ENCODE results near the gene GPR150. TPM values are rescaled to one million over a fixed set of nuclear protein-coding genes. Genes with fewer than 3 reads are reported as not detected.

Gene GPR150
- total and polyA plus RNA-seq, 2 of the 4 experiments (the other 2 are of a cell fraction), result under 0.01 to 0.10 TPM

DNA sequence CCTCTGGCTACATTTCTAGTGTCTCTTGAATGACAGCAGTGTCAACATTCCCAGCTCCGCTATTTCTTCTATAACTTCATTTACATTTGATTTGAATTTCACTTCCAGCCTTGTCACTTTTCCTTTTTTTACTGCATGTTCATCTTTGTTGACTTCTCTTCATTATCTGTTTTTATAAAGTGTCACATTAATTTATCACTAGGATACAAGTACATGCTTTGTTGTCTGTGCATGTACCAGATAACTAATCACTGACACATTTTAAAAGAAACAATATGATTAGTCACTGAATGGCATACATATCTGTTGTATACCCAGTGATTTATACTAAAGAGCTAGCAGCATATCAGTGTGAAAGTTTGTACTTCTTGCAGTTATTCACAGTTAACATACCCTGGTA lies 35.9 kb upstream of the GPR150 start:
- no peak overlapping the region for H3K56ac ChIP-seq (ENCODE audit: extremely low read depth, insufficient read depth, low read length)
- no peak for DNase-seq
- H3K9me3 ChIP-seq (ENCODE audit: control insufficient read depth, insufficient read depth, low read length), result no peaks in the 10 kb centered on the region
- no peak overlapping the region for H3K18ac ChIP-seq (ENCODE audit: low read depth, low read length)
- ChIA-PET POLR2A (ENCODE audit: unreplicated experiment) (no interaction called here), CTCF (interaction anchor here (1.4 kb wide), 1 partner anchor 13 kb away, joined by 4 read pairs; no protein-coding TSS in a partner anchor)
- H2AK9ac ChIP-seq (replicated peaks; ENCODE audit: low read depth, low read length, poor library complexity), result no peak overlapping the region
- dilution Hi-C loops (cut with HindIII; ENCODE audit: low sequenced_read_pairs, unreplicated experiment) (no loop called here), intact Hi-C loops (cut with micrococcal nuclease) (no loop called here), in situ Hi-C loops (cut with MboI; ENCODE audit: low sequenced_read_pairs) (no loop called here)
- H3K4ac ChIP-seq (ENCODE audit: low read depth, low read length), result no peak overlapping the region
- TF ChIP-seq, protein P1, sequence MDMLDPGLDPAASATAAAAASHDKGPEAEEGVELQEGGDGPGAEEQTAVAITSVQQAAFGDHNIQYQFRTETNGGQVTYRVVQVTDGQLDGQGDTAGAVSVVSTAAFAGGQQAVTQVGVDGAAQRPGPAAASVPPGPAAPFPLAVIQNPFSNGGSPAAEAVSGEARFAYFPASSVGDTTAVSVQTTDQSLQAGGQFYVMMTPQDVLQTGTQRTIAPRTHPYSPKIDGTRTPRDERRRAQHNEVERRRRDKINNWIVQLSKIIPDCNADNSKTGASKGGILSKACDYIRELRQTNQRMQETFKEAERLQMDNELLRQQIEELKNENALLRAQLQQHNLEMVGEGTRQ (IDR thresholded peaks at IDR 0.05; ENCODE audit: low read depth, low read length), result no peak
- TF ChIP-seq POLR2A (IDR thresholded peaks at IDR 0.05; ENCODE audit: low read depth, low read length), result no peak
- no peak; the same call in 1 of the 2 replicates for ATAC-seq (ENCODE audit: low read depth)
- no peak overlapping the region for H4K91ac ChIP-seq (ENCODE audit: insufficient read depth, low read depth, low read length)
- no peak overlapping the region for H4K5ac ChIP-seq (ENCODE audit: low read depth, low read length)
- H3K36me3 ChIP-seq (ENCODE audit: control insufficient read depth, insufficient read depth, low read length), result no peaks in the 10 kb centered on the region
- H2BK15ac ChIP-seq (ENCODE audit: low read depth, low read length), result no peak overlapping the region
- no peak overlapping the region for H2BK120ac ChIP-seq (ENCODE audit: low read depth, low read length)
- H3K23ac ChIP-seq (ENCODE audit: low read depth, low read length), result no peak overlapping the region
- no peak overlapping the region for H3K9ac ChIP-seq (ENCODE audit: low read depth, low read length)
- H3K4me2 ChIP-seq (ENCODE audit: low read depth, low read length), result no peak overlapping the region
- no peak overlapping the region for H2AK5ac ChIP-seq (ENCODE audit: low read depth, low read length)
- H3K4me1 ChIP-seq (ENCODE audit: control insufficient read depth, insufficient read depth, low read length), result no peaks in the 10 kb centered on the region
- H3K14ac ChIP-seq (replicated peaks; ENCODE audit: low read depth, low read length), result no peak overlapping the region
- no peaks in the 10 kb centered on the region for H3K9me1 ChIP-seq (ENCODE audit: insufficient read depth, low read length)
- no peaks in the 10 kb centered on the region for H4K20me1 ChIP-seq (ENCODE audit: insufficient read depth, low read length)
- no peak overlapping the region for H2BK20ac ChIP-seq (ENCODE audit: low read depth, low read length)
- no peak overlapping the region for H2BK5ac ChIP-seq (ENCODE audit: low read depth, low read length, poor library complexity, severe bottlenecking)
- no peak overlapping the region for H4K8ac ChIP-seq (ENCODE audit: low read depth in 2 of 2, low read length in 2 of 2)
- H2AFZ ChIP-seq (replicated peaks; ENCODE audit: low read length, poor library complexity), result no peak overlapping the region
- H3K4me3 ChIP-seq (ENCODE audit: insufficient read depth, low read depth, low read length), result no peak overlapping the region
- H3K27me3 ChIP-seq (ENCODE audit: control insufficient read depth, insufficient read depth, low read length), result no peaks in the 10 kb centered on the region
- H3K27ac ChIP-seq (ENCODE audit: insufficient read depth, low read length), result no peak overlapping the region
- no CpG with 5 or more reads among the region's 1 CpG for WGBS, 2 experiments (ENCODE audit: extremely low coverage in 2 of 2, insufficient read length in 1 of 2)
- BruUV-seq (replicated peaks), result no TSS peak
- H3K79me1 ChIP-seq (ENCODE audit: low read depth in 1 of 2, low read length in 2 of 2), result peaks cover 5 to 8% of the 10 kb centered on the region in 2 experiments; a peak in 3 of 4 replicates

Data from IMR-90 (cell line).